IPS-15b (cell line): Measurements from ENCODE around the gene SCMH1.

Experiments
- H3K27me3 ChIP-seq: one replicate; pipeline ENCODE4 v1.6.1; 2013; ENCODE audit warnings: low read length; ENCODE audit not compliant: control insufficient read depth, insufficient read depth
- H3K36me3 ChIP-seq: one replicate; pipeline ENCODE4 v1.6.1; 2013; ENCODE audit warnings: low read length; ENCODE audit not compliant: control insufficient read depth, insufficient read depth
- H3K4me1 ChIP-seq: one replicate; pipeline ENCODE4 v1.6.1; 2013; ENCODE audit warnings: mild to moderate bottlenecking, low read length; ENCODE audit not compliant: control insufficient read depth, insufficient read depth
- H3K4me3 ChIP-seq: one replicate; pipeline ENCODE4 v1.5.1; 2013; ENCODE audit warnings: low read depth, low read length
- H3K9ac ChIP-seq: one replicate; pipeline ENCODE4 v1.6.1; 2013; ENCODE audit warnings: low read depth, mild to moderate bottlenecking, low read length
- H3K9me3 ChIP-seq: one replicate; pipeline ENCODE4 v1.6.1; 2013; ENCODE audit warnings: mild to moderate bottlenecking, low read length; ENCODE audit not compliant: control insufficient read depth, insufficient read depth

Gene SCMH1

DNA sequence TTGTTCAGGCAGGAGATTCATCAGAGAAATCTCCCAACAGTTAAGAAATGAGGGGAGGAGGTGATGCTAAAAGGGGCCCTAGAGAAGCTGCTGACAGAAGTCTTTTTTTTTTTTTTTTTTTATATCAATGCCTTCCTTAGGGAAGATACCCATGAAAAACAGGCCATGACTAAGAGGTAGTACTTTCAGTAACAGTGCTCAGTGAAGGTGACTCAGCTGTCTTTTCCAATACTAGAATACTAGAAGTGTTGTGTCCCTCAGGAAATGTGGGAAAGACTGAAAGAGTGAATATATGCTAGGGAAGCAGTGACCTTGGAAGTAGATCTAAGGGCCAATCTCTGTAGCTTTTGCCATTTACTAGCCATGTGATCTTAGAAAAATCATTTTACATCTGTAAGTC, 168.1 kb downstream of the SCMH1 start:
- Histone ChIP-seq H3K27me3 (no peaks in the 10 kb centered on the region), H3K4me1 (no peaks in the 10 kb centered on the region)

DNA sequence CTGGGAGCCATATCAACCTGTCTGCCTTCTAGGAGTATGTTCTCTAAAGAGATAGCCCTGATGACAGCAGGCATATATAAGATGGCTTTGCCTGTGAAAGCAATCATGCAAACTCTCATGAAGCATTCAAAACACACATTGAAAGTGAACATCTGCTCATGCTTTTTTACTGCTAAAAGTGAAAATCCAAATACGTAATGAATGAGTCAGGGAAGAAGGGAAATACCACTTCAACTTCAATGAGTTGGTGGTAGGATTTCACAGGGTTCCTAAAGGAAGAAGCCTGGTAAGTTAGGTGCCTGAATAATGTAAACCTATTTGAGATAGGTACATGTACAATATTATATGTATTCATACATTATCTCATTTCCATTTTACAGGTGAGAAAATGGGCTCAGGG, 170.1 kb downstream of the SCMH1 start:
- Histone ChIP-seq H3K9ac (no peak overlapping the region), H3K4me3 (no peak overlapping the region), H3K9me3 (no peaks in the 10 kb centered on the region), H3K4me1 (no peaks in the 10 kb centered on the region), H3K36me3 (no peaks in the 10 kb centered on the region), H3K27me3 (no peaks in the 10 kb centered on the region)

More for the DNA sequence above, 168.1 kb downstream of the SCMH1 start:
- no peaks in the 10 kb centered on the region for H3K9me3 ChIP-seq
- H3K9ac ChIP-seq: no peak overlapping the region
- H3K36me3 ChIP-seq: no peaks in the 10 kb centered on the region
- H3K4me3 ChIP-seq: no peak overlapping the region

DNA sequence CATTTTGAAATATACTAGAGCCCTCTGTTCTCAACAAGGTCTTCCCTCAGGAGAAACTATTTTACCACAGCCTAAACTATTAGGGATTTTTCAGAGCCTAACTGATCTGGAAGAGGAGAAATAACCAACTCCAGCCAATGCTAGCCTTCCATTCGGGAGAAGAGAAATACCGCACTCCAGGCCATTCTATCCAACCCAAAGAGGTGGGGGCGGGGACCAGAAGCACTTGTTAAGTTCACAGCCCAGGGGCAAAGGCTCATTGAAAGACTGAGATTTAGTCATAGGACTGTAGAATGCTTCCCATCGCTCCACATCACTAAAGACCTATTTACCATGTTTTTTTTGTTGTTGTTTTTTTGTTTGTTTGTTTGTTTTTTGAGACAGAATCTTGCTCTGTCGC, 185.2 kb downstream of the SCMH1 start:
- Histone ChIP-seq H3K4me1 (peaks cover 2% of the 10 kb centered on the region), H3K9me3 (no peaks in the 10 kb centered on the region), H3K4me3 (no peak overlapping the region), H3K9ac (no peak overlapping the region), H3K36me3 (no peaks in the 10 kb centered on the region), H3K27me3 (no peaks in the 10 kb centered on the region)

DNA sequence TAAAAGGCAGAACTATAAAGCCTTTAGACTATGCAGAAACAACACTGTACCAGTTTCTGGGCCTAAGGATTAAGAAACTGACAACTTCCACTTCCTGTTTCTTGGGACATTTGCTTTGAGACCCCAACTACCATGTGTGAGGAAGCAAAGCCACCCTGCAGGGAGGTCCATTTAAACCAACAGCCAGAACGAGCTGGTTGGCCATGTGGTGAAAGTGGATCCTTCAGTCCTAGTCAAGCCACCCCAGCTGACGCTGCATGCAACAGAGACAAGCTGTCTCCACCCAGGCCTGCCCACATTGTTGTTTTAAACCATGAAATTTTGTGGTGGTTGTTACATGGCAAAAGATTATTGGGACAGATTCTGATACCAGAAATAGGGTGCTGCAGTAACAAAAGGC, 188.8 kb downstream of the SCMH1 start:
- Histone ChIP-seq H3K27me3 (no peaks in the 10 kb centered on the region), H3K36me3 (no peaks in the 10 kb centered on the region), H3K9ac (no peak overlapping the region), H3K9me3 (no peaks in the 10 kb centered on the region), H3K4me1 (peaks cover 2% of the 10 kb centered on the region), H3K4me3 (no peak overlapping the region)

DNA sequence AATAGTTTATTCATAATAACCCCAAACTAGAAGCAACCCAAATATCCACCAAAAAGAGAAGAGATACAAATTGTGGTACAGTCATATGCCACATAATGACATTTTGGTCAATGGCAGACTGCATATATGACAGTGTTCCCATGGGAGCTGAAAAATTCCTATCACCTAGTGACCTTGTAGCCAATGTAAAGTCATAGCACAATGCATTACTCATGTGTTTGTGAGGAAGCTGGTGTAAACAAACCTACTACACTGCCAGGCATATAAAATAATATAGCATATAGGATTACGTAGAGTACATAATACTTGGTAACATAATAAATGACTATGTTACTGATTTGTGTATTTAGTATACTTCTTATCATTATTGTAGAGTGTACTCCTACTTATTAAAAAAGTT, 191.1 kb downstream of the SCMH1 start:
- Histone ChIP-seq H3K4me1 (no peaks in the 10 kb centered on the region), H3K27me3 (no peaks in the 10 kb centered on the region), H3K36me3 (no peaks in the 10 kb centered on the region), H3K9ac (no peak overlapping the region), H3K4me3 (no peak overlapping the region), H3K9me3 (no peaks in the 10 kb centered on the region)

DNA sequence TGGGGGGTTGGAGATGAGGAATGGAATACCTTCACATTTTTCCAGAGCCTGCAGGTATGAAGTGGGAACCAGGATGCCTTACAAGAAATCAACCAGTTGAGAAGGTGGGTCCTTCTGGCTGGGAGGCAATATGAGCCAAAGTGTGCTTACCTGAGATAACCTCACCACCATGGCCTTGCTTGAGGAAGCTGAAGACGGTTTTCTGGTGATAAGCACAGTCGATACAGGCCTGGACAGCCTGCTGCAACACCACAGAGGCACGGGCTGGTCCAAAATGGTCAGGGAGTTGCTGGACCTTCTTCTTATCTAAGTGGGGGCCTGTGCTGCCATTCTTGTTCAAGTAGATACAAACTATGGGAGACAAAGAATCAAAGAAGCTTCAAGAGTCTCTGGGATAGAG, 193.6 kb downstream of the SCMH1 start:
- Histone ChIP-seq H3K27me3 (no peaks in the 10 kb centered on the region), H3K36me3 (no peaks in the 10 kb centered on the region), H3K4me1 (peaks cover 4% of the 10 kb centered on the region), H3K4me3 (no peak overlapping the region), H3K9ac (no peak overlapping the region), H3K9me3 (no peaks in the 10 kb centered on the region)

DNA sequence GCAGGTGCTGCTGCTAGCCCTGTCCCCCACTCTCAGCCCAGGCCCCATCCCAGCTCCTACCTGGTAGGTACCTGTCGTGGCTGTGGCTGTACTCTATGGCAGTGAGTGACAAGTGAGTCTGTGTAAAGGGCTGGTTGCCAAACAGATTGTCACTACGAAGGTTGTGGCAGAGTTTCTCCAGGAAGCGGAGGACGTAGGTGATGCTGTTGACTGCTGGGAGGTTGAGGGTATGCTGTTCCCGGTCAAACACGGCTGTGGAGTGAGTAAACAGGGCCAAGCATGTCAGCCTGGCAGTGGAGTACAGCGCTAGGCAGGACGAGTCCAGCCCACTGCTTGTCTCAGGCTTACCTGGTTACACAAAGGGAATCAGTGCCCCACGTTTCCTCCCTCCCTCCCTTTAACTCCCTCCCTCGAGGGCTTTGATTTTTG, 195.7 kb downstream of the SCMH1 start:
- Histone ChIP-seq H3K4me3 (no peak overlapping the region), H3K36me3 (no peaks in the 10 kb centered on the region), H3K9me3 (no peaks in the 10 kb centered on the region), H3K27me3 (no peaks in the 10 kb centered on the region), H3K4me1 (peaks cover 4% of the 10 kb centered on the region), H3K9ac (no peak overlapping the region)

DNA sequence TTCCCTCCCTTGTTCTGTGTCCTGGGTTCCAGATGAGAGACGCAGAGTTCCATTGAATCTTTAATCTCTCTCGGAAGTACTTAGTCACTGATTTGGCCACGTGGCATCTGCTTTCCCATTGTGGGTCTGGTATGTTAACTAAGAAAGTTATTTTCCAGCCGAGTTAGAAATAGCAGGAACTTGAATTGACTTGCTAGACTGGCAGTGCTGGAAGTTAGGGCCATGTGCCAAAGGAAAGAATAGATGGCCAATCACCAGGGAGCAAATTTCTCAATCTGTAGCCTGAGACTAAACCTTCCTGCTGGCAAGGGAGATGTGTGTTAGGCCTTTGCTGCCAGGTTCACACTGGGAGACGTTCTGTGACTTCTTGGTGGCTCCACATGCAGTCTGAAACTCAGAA, 196.4 kb downstream of the SCMH1 start:
- Histone ChIP-seq H3K9me3 (no peaks in the 10 kb centered on the region), H3K4me3 (no peak overlapping the region), H3K36me3 (no peaks in the 10 kb centered on the region), H3K27me3 (no peaks in the 10 kb centered on the region), H3K4me1 (peaks cover 4% of the 10 kb centered on the region), H3K9ac (no peak overlapping the region)

DNA sequence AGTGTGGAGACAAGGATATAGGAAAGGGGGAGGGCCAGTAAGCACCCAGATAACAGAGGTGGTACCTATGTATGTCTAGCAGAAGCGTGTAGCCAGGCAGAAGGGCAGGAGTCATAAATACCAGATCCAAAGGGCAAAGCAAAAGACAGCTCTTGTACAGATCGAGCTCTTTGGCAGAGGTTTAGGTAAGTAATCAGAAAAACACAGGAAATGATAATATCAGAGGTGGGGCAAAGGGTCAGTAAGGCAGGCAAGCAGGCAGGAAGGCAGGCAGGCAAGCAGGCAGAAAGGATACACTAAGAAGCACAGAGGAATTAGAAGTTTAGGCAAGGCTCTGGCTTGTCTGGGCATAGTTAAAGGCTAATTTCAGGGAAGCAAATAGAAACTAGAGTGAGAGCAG, 197.9 kb downstream of the SCMH1 start:
- Histone ChIP-seq H3K4me1 (peaks cover 4% of the 10 kb centered on the region), H3K4me3 (no peak overlapping the region), H3K9me3 (no peaks in the 10 kb centered on the region), H3K9ac (no peak overlapping the region), H3K27me3 (no peaks in the 10 kb centered on the region), H3K36me3 (no peaks in the 10 kb centered on the region)

DNA sequence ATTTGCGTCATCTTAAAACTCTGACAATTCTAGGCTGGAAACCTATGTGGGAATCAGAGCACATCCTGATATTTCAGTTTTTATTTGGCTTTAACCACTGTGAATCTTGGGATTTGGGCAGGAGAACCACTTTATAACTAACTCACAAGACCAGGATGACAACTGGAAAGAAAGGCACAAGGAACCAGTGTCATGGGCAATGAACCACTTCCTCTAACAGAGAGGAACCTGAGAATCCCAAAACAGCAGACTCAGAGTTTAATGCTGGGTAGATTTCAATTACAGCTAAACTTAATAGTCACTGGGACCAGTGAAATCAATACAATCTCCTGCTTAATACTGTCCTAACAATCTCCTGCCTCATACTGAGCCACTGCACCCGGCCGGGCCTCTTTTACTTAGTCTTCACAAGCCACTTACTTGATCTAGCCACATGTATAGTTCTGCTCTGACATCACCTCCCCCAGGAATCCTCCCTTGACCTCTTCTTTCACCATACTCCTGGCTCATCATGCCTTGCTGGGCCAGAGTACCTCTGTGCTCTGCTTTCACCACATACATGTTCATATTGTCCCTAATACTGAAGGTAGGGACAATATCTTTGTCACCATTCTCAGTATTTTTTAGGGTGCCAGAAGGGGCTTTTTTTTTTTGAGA, 200.4 kb downstream of the SCMH1 start:
- H3K9ac ChIP-seq: no peak overlapping the region
- H3K4me3 ChIP-seq: no peak overlapping the region
- H3K36me3 ChIP-seq: no peaks in the 10 kb centered on the region
- H3K27me3 ChIP-seq: no peaks in the 10 kb centered on the region
- H3K9me3 ChIP-seq: no peaks in the 10 kb centered on the region
- peaks cover 4% of the 10 kb centered on the region for H3K4me1 ChIP-seq

DNA sequence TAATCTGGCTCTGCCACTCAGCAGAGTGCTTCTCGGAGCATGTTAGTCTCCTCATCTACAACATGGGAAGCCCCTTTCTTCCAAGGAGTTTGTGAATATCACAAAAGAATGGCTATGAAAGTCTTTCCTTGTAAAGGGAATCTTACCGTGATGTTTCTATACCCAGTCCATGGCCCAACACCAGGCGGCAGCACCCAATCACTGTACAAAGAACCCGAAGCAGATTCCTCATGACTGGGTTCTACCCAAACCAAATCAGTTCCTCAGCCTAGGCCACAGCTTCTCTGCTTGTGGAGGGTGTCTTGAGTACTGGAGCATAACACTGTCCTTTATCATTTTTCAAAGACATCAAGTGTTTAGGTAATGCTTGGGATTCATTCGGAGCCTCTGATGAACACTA, 204.0 kb downstream of the SCMH1 start:
- no peak overlapping the region for H3K9ac ChIP-seq
- H3K4me1 ChIP-seq: peaks cover 2% of the 10 kb centered on the region
- no peak overlapping the region for H3K4me3 ChIP-seq
- H3K36me3 ChIP-seq: no peaks in the 10 kb centered on the region
- no peaks in the 10 kb centered on the region for H3K9me3 ChIP-seq
- no peaks in the 10 kb centered on the region for H3K27me3 ChIP-seq

DNA sequence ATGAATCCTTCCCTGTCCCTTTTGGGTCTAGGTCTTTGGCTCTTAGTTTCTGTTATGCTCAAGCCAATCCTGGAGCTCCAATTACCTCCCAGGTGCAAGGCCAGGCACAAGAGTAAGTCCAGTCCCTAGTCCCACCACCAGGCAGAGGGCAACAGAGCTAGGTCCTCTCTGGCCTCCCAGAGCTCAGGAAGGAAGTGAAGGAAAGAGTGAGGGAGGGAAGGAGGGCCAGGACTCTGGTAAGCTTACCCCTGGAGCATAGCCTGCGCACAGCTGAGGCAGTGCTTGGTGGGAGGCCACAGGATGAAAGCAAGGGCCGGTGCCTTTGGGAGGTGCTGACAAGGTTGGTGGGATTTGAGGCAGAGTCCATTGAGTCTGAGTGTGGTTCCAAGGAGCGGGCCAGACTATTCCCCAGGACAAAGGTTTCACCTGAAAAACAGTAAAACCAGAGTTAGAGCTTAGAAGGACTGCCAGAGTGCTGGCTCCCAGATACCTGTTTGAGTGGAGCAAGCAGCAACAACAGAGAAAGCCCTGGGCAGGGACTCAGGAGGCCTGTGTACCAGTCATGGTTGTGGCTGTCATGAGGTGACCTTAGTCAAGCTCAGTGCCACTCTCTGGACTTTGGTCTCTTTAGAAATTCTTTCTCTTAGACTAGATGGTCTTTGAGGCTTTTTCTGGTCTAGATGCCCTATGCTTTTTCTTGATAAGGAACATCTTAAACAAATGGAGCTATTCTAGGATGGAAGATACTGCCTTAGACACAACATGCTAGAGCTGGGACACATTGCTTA, 204.8 kb downstream of the SCMH1 start:
- no peak overlapping the region for H3K9ac ChIP-seq
- peaks cover 2% of the 10 kb centered on the region for H3K4me1 ChIP-seq
- H3K4me3 ChIP-seq: no peak overlapping the region
- H3K27me3 ChIP-seq: no peaks in the 10 kb centered on the region
- H3K9me3 ChIP-seq: no peaks in the 10 kb centered on the region
- H3K36me3 ChIP-seq: no peaks in the 10 kb centered on the region
